Cerebellar nuclear complex (tissue), 1 donor: ENCODE data around the gene MSRB1.
A peak's percentile ranks its signal among the peaks of the same experiment; 100 is the strongest.

ENCODE experiments used
- DNase-seq, 2 experiments: peaks; one replicate each; lab custom pipeline; 2025; lab: John Stamatoyannopoulos, UW

MSRB1 gene

GRCh38 chr16:1942810-1943726 lies at the start of gene MSRB1:
Gene MSRB1 (minus strand): TSS chr16:1943199. CDS start chr16:1943156, 43 bp downstream.
- DNase-seq: peak; percentile 74 to 92

GRCh38 chr16:1991948-1992703 lies 49.1 kb upstream of the MSRB1 start:
- peak in 1 of 2 experiments; percentile 36 for DNase-seq

- no peak for DNase-seq
Measured at GRCh38 chr16:1991588-1991947, 48.6 kb upstream of the MSRB1 start.

- DNase-seq: no peak
Measured at GRCh38 chr16:1991135-1991551, 48.1 kb upstream of the MSRB1 start.

- DNase-seq: no peak
Measured at GRCh38 chr16:1990351-1991134, 47.5 kb upstream of the MSRB1 start.

GRCh38 chr16:1990101-1990350 lies 47.0 kb upstream of the MSRB1 start:
- DNase-seq: no peak

GRCh38 chr16:1989209-1990100 lies 46.5 kb upstream of the MSRB1 start, which contains the start of gene SYNGR3:
Gene SYNGR3 (plus strand): TSS chr16:1989970. CDS start chr16:1990103, 133 bp downstream.
- no peak for DNase-seq

- DNase-seq: no peak
Measured at GRCh38 chr16:1987198-1987597, 44.2 kb upstream of the MSRB1 start.

GRCh38 chr16:1985466-1986150 lies 42.6 kb upstream of the MSRB1 start:
- no peak for DNase-seq

GRCh38 chr16:1984347-1985225 lies 41.6 kb upstream of the MSRB1 start:
- DNase-seq: no peak

GRCh38 chr16:1983544-1984346 lies 40.7 kb upstream of the MSRB1 start, which contains the start of gene GFER:
Gene GFER (plus strand): TSS chr16:1984193. CDS start chr16:1984219, 26 bp downstream.
- DNase-seq: peak in 1 of 2 experiments; percentile 34

GRCh38 chr16:1982991-1983543 lies 40.1 kb upstream of the MSRB1 start:
- DNase-seq: no peak

- DNase-seq: no peak
Measured at GRCh38 chr16:1982013-1982433, 39.0 kb upstream of the MSRB1 start.

- DNase-seq: no peak
Measured at GRCh38 chr16:1981398-1981836, 38.4 kb upstream of the MSRB1 start, which contains the start of gene NOXO1. Gene NOXO1 (minus strand): TSS chr16:1981469. CDS start chr16:1981179, 290 bp downstream.

GRCh38 chr16:1980770-1981087 lies 37.7 kb upstream of the MSRB1 start:
- DNase-seq: no peak

GRCh38 chr16:1980030-1980769 lies 37.2 kb upstream of the MSRB1 start:
- no peak for DNase-seq

- no peak for DNase-seq
Measured at GRCh38 chr16:1979271-1980029, 36.5 kb upstream of the MSRB1 start.
